ENCODE measurements around the gene ADRA2C. TPM values are rescaled to one million over a fixed set of nuclear protein-coding genes. Genes with fewer than 3 reads are reported as not detected.

Gene ADRA2C
- total and polyA plus RNA-seq, 2 donors = 0.33 to 4.4 TPM

DNA sequence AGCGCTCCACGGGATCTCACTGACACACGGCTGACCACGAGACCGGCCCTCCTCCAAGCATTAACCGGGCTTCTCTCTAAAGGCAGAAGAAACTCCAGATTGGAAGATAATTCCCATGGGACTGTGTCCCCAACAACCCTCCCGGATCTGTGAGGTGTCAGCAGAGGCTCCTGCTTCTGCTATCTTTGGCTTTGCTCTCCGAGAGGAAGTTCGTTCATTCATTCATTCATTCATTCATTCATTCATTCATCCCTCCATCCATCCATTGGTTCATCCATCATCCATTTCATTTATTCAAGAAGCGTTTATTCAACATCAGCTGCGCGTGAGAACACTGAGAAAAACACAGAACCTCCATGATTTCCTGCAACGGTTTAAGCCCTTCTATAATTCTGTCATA is 11.5 kb downstream of the ADRA2C start:
- Histone ChIP-seq H3K4me1 (ENCODE audit: control insufficient read depth in 2 of 2, insufficient read depth in 2 of 2, low read length in 2 of 2) (no peaks in the 10 kb centered on the region), H3K27ac (ENCODE audit: low read depth in 1 of 2, low read length in 1 of 2) (no peak overlapping the region), H3K9me3 (ENCODE audit: control insufficient read depth in 2 of 2, insufficient read depth in 1 of 2, low read length in 1 of 2) (peaks cover 0 to 9% of the 10 kb centered on the region in 2 donors), H3K36me3 (ENCODE audit: control insufficient read depth in 2 of 2, insufficient read depth in 2 of 2, low read length in 1 of 2) (no peaks in the 10 kb centered on the region), H3K27me3 (ENCODE audit: control insufficient read depth in 2 of 2, insufficient read depth in 1 of 2, low read length in 1 of 2) (no peaks in the 10 kb centered on the region), H3K4me3 (ENCODE audit: low read length in 2 of 2) (no peak overlapping the region)
- 91% methylated on average over 13 of the region's 13 CpGs for WGBS
- no peak for DNase-seq (ENCODE audit: low read depth in 6 of 9, low spot score in 9 of 9)

- Histone ChIP-seq H3K27ac (ENCODE audit: low read depth in 1 of 2, low read length in 1 of 2) (no peak overlapping the region), H3K4me3 (ENCODE audit: low read length in 2 of 2) (no peak overlapping the region), H3K36me3 (ENCODE audit: control insufficient read depth in 2 of 2, insufficient read depth in 2 of 2, low read length in 1 of 2) (no peaks in the 10 kb centered on the region), H3K27me3 (ENCODE audit: control insufficient read depth in 2 of 2, insufficient read depth in 1 of 2, low read length in 1 of 2) (no peaks in the 10 kb centered on the region), H3K9me3 (ENCODE audit: control insufficient read depth in 2 of 2, insufficient read depth in 1 of 2, low read length in 1 of 2) (peaks cover 0 to 9% of the 10 kb centered on the region in 2 donors), H3K4me1 (ENCODE audit: control insufficient read depth in 2 of 2, insufficient read depth in 2 of 2, low read length in 2 of 2) (no peaks in the 10 kb centered on the region)
- WGBS = 71% methylated on average over 6 of the region's 6 CpGs
- no peak for DNase-seq (ENCODE audit: low read depth in 6 of 9, low spot score in 9 of 9)
These were observed 13.3 kb downstream of the ADRA2C start for GRCh38 chr4:3779509-3779908.

- DNase-seq (ENCODE audit: low read depth in 6 of 9, low spot score in 9 of 9) = no peak
- Histone ChIP-seq H3K4me3 (ENCODE audit: low read length in 2 of 2) (no peak overlapping the region), H3K27me3 (ENCODE audit: control insufficient read depth in 2 of 2, insufficient read depth in 1 of 2, low read length in 1 of 2) (no peaks in the 10 kb centered on the region), H3K36me3 (ENCODE audit: control insufficient read depth in 2 of 2, insufficient read depth in 2 of 2, low read length in 1 of 2) (no peaks in the 10 kb centered on the region), H3K27ac (ENCODE audit: low read depth in 1 of 2, low read length in 1 of 2) (no peak overlapping the region), H3K9me3 (ENCODE audit: control insufficient read depth in 2 of 2, insufficient read depth in 1 of 2, low read length in 1 of 2) (peaks cover 0 to 9% of the 10 kb centered on the region in 2 donors), H3K4me1 (ENCODE audit: control insufficient read depth in 2 of 2, insufficient read depth in 2 of 2, low read length in 2 of 2) (no peaks in the 10 kb centered on the region)
- 71% methylated on average over 21 of the region's 21 CpGs for WGBS
These were observed 14.4 kb downstream of the ADRA2C start for GRCh38 chr4:3780347-3781171.

DNA sequence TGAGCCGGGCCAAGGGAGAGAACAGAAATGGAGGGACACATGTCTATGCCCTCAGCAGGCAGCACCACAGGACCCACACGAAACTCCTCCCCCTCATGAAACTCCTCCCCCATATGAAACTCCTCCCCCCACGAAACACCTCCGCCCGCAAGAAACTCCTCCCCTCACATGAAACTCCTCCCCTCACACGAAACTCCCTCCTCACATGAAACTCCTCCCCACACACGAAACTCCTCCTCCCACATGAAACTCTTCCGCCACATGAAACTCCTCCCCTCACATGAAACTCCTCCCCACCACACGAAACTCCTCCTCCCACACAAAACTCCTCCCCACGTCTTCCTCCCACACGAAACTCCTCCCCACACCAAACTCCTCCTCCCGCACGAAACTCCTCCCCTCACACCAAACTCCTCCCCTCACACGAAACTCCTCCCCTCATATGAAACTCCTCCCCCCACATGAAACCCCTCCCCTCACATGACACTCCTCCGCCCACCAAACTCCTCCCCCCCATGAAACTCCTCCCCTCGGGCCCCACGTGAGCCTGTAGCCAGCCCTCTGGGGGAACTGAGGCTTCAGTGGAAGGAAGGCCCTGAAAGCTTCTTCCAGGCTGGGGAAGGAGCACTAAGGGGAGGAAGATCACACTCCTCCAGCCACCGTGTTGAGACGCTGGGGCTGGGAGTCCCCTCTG is 15.2 kb downstream of the ADRA2C start:
- Histone ChIP-seq H3K4me3 (ENCODE audit: low read length in 2 of 2) (no peak overlapping the region), H3K9me3 (ENCODE audit: control insufficient read depth in 2 of 2, insufficient read depth in 1 of 2, low read length in 1 of 2) (peaks cover 0 to 9% of the 10 kb centered on the region in 2 donors), H3K4me1 (ENCODE audit: control insufficient read depth in 2 of 2, insufficient read depth in 2 of 2, low read length in 2 of 2) (no peaks in the 10 kb centered on the region), H3K27ac (ENCODE audit: low read depth in 1 of 2, low read length in 1 of 2) (no peak overlapping the region), H3K27me3 (ENCODE audit: control insufficient read depth in 2 of 2, insufficient read depth in 1 of 2, low read length in 1 of 2) (no peaks in the 10 kb centered on the region), H3K36me3 (ENCODE audit: control insufficient read depth in 2 of 2, insufficient read depth in 2 of 2, low read length in 1 of 2) (no peaks in the 10 kb centered on the region)
- WGBS = 92% methylated on average over 19 of the region's 19 CpGs
- DNase-seq (ENCODE audit: low read depth in 6 of 9, low spot score in 9 of 9) = no peak

DNA sequence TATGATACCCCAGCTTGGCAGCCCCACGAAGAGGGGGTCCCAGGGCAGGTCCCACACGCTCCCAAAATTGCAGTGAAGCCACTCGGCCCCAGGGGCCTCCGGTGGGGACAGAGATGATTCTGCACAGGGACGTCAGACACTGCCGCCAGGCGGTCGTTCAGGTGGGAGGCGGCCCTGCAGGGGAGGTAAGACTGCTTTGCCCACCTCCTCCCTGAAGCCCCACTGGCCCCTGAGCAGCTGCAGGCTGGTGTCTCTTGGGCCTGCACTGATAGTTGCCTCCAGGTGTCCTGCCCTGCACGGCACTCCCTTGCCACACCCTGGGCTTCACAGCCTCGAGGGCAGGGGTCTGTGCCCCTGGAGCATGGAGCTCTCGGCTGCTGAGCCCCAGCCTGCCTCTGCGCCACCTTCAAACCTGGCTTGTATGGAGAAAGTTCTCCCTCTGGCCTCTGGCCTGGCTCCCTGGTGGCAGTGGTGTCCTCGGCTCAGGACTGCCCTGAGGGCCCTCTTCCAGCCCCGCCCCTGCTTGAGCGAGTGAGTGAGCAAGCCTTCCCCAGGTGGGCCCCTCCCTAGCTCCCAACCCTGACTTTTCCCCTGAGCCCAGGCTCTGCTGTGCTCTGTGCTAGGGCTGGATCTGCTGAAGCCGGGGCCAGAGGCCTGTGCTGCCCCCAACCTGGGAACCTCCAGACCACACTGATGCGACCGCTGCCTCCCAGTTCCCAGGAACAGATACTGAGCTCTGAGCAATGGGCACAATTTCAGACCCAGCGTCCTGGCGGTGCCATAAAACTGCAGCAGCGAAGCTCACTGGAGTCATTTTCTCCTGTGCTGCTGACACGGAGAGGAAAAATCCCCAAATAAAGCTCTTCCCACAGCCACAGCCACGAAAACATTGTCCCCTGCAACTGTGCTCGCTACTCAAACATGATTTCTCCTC is 16.1 kb downstream of the ADRA2C start:
- Histone ChIP-seq H3K4me1 (ENCODE audit: control insufficient read depth in 2 of 2, insufficient read depth in 2 of 2, low read length in 2 of 2) (no peaks in the 10 kb centered on the region), H3K27me3 (ENCODE audit: control insufficient read depth in 2 of 2, insufficient read depth in 1 of 2, low read length in 1 of 2) (no peaks in the 10 kb centered on the region), H3K9me3 (ENCODE audit: control insufficient read depth in 2 of 2, insufficient read depth in 1 of 2, low read length in 1 of 2) (peaks cover 0 to 9% of the 10 kb centered on the region in 2 donors), H3K4me3 (ENCODE audit: low read length in 2 of 2) (no peak overlapping the region), H3K27ac (ENCODE audit: low read depth in 1 of 2, low read length in 1 of 2) (no peak overlapping the region), H3K36me3 (ENCODE audit: control insufficient read depth in 2 of 2, insufficient read depth in 2 of 2, low read length in 1 of 2) (no peaks in the 10 kb centered on the region)
- WGBS = 88% methylated on average over 25 of the region's 25 CpGs
- DNase-seq (ENCODE audit: low read depth in 6 of 9, low spot score in 9 of 9) = no peak

GRCh38 chr4:3783693-3784306 is 17.6 kb downstream of the ADRA2C start:
- Histone ChIP-seq H3K27me3 (ENCODE audit: control insufficient read depth in 2 of 2, insufficient read depth in 1 of 2, low read length in 1 of 2) (no peaks in the 10 kb centered on the region), H3K4me1 (ENCODE audit: control insufficient read depth in 2 of 2, insufficient read depth in 2 of 2, low read length in 2 of 2) (no peaks in the 10 kb centered on the region), H3K4me3 (ENCODE audit: low read length in 2 of 2) (no peak overlapping the region), H3K9me3 (ENCODE audit: control insufficient read depth in 2 of 2, insufficient read depth in 1 of 2, low read length in 1 of 2) (peaks cover 0 to 9% of the 10 kb centered on the region in 2 donors), H3K36me3 (ENCODE audit: control insufficient read depth in 2 of 2, insufficient read depth in 2 of 2, low read length in 1 of 2) (no peaks in the 10 kb centered on the region), H3K27ac (ENCODE audit: low read depth in 1 of 2, low read length in 1 of 2) (no peak overlapping the region)
- DNase-seq (ENCODE audit: low read depth in 6 of 9, low spot score in 9 of 9) = no peak
- WGBS = 55% methylated on average over 27 of the region's 27 CpGs

- Histone ChIP-seq H3K27me3 (ENCODE audit: control insufficient read depth in 2 of 2, insufficient read depth in 1 of 2, low read length in 1 of 2) (no peaks in the 10 kb centered on the region), H3K27ac (ENCODE audit: low read depth in 1 of 2, low read length in 1 of 2) (no peak overlapping the region), H3K9me3 (ENCODE audit: control insufficient read depth in 2 of 2, insufficient read depth in 1 of 2, low read length in 1 of 2) (peaks cover 0 to 9% of the 10 kb centered on the region in 2 donors), H3K4me3 (ENCODE audit: low read length in 2 of 2) (no peak overlapping the region), H3K4me1 (ENCODE audit: control insufficient read depth in 2 of 2, insufficient read depth in 2 of 2, low read length in 2 of 2) (no peaks in the 10 kb centered on the region), H3K36me3 (ENCODE audit: control insufficient read depth in 2 of 2, insufficient read depth in 2 of 2, low read length in 1 of 2) (no peaks in the 10 kb centered on the region)
- 80% methylated on average over 23 of the region's 23 CpGs for WGBS
- no peak for DNase-seq (ENCODE audit: low read depth in 6 of 9, low spot score in 9 of 9)
These were observed 18.5 kb downstream of the ADRA2C start for GRCh38 chr4:3784454-3785291.

DNA sequence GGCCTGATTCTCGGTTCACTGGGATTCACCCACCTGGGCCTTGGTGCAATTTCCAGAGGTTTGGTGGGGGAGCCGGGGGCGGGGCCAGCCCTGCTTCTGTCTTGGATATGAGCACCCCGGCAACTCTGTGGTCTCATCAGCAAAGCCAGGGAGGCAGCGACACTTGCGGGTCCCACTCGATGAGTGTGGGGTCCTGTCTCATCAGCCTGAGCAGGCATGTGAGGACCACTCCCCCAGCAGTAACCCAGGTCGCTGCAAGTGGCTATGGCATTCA is 19.0 kb downstream of the ADRA2C start:
- WGBS = 80% methylated on average over 8 of the region's 8 CpGs
- H3K27me3 ChIP-seq (ENCODE audit: control insufficient read depth in 2 of 2, insufficient read depth in 1 of 2, low read length in 1 of 2) = no peaks in the 10 kb centered on the region
- H3K9me3 ChIP-seq (ENCODE audit: control insufficient read depth in 2 of 2, insufficient read depth in 1 of 2, low read length in 1 of 2) = peaks cover 0 to 9% of the 10 kb centered on the region in 2 donors
- H3K36me3 ChIP-seq (ENCODE audit: control insufficient read depth in 2 of 2, insufficient read depth in 2 of 2, low read length in 1 of 2) = no peaks in the 10 kb centered on the region
- no peak for DNase-seq (ENCODE audit: low read depth in 6 of 9, low spot score in 9 of 9)
- H3K4me1 ChIP-seq (ENCODE audit: control insufficient read depth in 2 of 2, insufficient read depth in 2 of 2, low read length in 2 of 2) = no peaks in the 10 kb centered on the region
- no peak overlapping the region for H3K27ac ChIP-seq (ENCODE audit: low read depth in 1 of 2, low read length in 1 of 2)
- no peak overlapping the region for H3K4me3 ChIP-seq (ENCODE audit: low read length in 2 of 2)
